ENCODE results near the gene KIF27.
"Not testable (repeated sequence)": the region's sequence is repeated elsewhere in the genome, so short reads cannot be mapped to it uniquely, and the experiment has no call there.

DNA sequence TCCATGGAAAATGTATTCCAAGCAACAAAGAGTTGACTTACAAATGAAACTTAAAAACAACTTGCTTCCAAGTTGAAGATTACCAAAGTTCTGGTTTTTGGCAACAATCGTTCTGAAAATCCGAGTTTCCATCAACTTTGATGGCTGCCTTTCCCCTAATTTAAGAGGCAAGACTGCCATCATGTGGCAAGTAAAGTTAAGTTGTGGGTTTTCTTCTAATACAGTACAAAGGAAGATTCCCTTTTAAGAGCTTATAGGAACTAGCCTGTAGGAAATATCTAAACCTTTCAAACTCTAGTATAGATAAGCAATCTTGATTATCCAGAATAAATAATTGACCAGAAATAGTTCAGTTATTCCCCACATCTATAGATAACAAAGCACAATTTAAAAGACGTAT is 9.0 kb downstream of the KIF27 start:
- not testable (repeated sequence) for TF ChIP-seq SNAI2 (CRISPR knock-in tag; IDR thresholded peaks at IDR 0.05); ZFP30 (CRISPR knock-in tag; IDR thresholded peaks at IDR 0.05); ARNTL (CRISPR knock-in tag; IDR thresholded peaks at IDR 0.05; ENCODE audit: borderline replicate concordance, low read depth); ZNF8 (CRISPR knock-in tag; IDR thresholded peaks at IDR 0.05); OSR1 (CRISPR knock-in tag; IDR thresholded peaks at IDR 0.05)

Measured in SK-N-SH treated with all-trans-retinoic acid at 6 μM for 48 hours (cell line).